HCT116 (cell line): ENCODE results near the gene ANKRD44. TPM values are rescaled to one million over a fixed set of nuclear protein-coding genes. Genes with fewer than 3 reads are reported as not detected.

ENCODE experiments used
- ATAC-seq: fragments of 200-7000 bp; cut with Tn5 transposase; 2 replicates; pipeline ENCODE4 v1.9.1; 2020; ENCODE audit warnings: mild to moderate bottlenecking, moderate library complexity
- BruUV-seq: library from RNA; stranded (reverse); fragments of 400-500 nt; replicated peaks from 2 replicates; lab custom pipeline; 2021; lab: Mats Ljungman, UMichigan
- CTCF ChIA-PET: fragments of 300-600 bp; sonication (Branson Sonifier 250); formaldehyde crosslinking; loops from one replicate; lab custom pipeline; 2021; ENCODE audit warnings: antibody characterized with exemption; lab: Charles Lee
- POLR2A ChIA-PET: fragments of 300-600, 350-600 bp; sonication (Branson Sonifier 250); formaldehyde crosslinking; loops from one replicate; lab custom pipeline; 2021; ENCODE audit warnings: antibody characterized with exemption; lab: Charles Lee
- RAD21 ChIA-PET, 2 experiments: fragments of 300-600 bp; sonication (Branson Sonifier 250); formaldehyde crosslinking; loops; one replicate each; lab custom pipeline; 2023; ENCODE audit warnings: low total read pairs in 2 of 2; ENCODE audit not compliant: uncharacterized antibody in 2 of 2, unreplicated experiment in 2 of 2, low non-redundant PET in 1 of 2; lab: Charles Lee
- DNase-seq: peaks from one replicate; pipeline ENCODE4 v3.0.0-alpha.2; 2010; ENCODE audit warnings: low read depth, low spot score
- H2AFZ ChIP-seq: fragments of 200-600 bp; shearing (Covaris generic), sonication (generic); 2 replicates; pipeline ENCODE4 v1.6.1; 2017; ENCODE audit warnings: low read depth, mixed run types, mixed read lengths, antibody characterized with exemption, low read length; ENCODE audit not compliant: poor library complexity, severe bottlenecking
- H3K27ac ChIP-seq: 2 replicates; pipeline ENCODE4 v1.5.1; 2012; ENCODE audit warnings: low read depth, low read length
- H3K27me3 ChIP-seq: fragments of 200-600 bp; sonication (generic); 2 replicates; pipeline ENCODE4 v1.6.1; 2016; ENCODE audit warnings: mixed run types, low read length, mixed read lengths; ENCODE audit not compliant: insufficient read depth
- H3K36me3 ChIP-seq, 2 experiments: fragments of 200-500 bp in 1 of 2; fragments of 200-600 bp in 1 of 2; sonication (Bioruptor generic) in 1 of 2; sonication (generic) in 1 of 2; 2 replicates each; pipeline versions ENCODE4 v1.5.1 to v1.6.1; 2014 to 2016; ENCODE audit warnings: low read length in 2 of 2, inconsistent platforms in 1 of 2, mixed read lengths in 1 of 2, mixed run types in 1 of 2; ENCODE audit not compliant: insufficient read depth in 2 of 2, control insufficient read depth in 1 of 2
- H3K4me1 ChIP-seq, 2 experiments: fragments of 200-600 bp in 1 of 2; sonication (generic) in 1 of 2; 2 replicates each; pipeline versions ENCODE4 v1.5.1 to v1.6.1; 2012 to 2017; ENCODE audit warnings: low read length in 2 of 2, inconsistent platforms in 1 of 2, mild to moderate bottlenecking in 1 of 2, mixed read lengths in 1 of 2, mixed run types in 1 of 2, moderate library complexity in 1 of 2; ENCODE audit not compliant: insufficient read depth in 2 of 2, control insufficient read depth in 1 of 2
- H3K4me2 ChIP-seq: fragments of 200-600 bp; sonication (generic); 2 replicates; pipeline ENCODE4 v1.6.1; 2017; ENCODE audit warnings: mixed run types, low read length, mixed read lengths
- H3K4me3 ChIP-seq, 2 experiments: fragments of 200-600 bp in 1 of 2; sonication (generic) in 1 of 2; replicated peaks in 1 of 2; 2 replicates each; pipeline ENCODE4 v1.5.1; 2011 to 2016; ENCODE audit warnings: low read length in 2 of 2, control low read depth in 1 of 2, low read depth in 1 of 2, mild to moderate bottlenecking in 1 of 2, mixed read lengths in 1 of 2, mixed run types in 1 of 2
- H3K79me2 ChIP-seq: fragments of 200-600 bp; sonication (generic); 2 replicates; pipeline ENCODE4 v1.6.1; 2017; ENCODE audit warnings: mild to moderate bottlenecking, mixed run types, low read length, moderate library complexity, mixed read lengths; ENCODE audit not compliant: insufficient read depth
- H3K9ac ChIP-seq: fragments of 200-600 bp; sonication (generic); 2 replicates; pipeline ENCODE4 v1.6.1; 2016; ENCODE audit warnings: low read length, mixed read lengths
- H3K9me2 ChIP-seq: fragments of 200-600 bp; sonication (generic), shearing (Covaris generic); 2 replicates; pipeline ENCODE4 v1.6.1; 2017; ENCODE audit warnings: mixed run types, mild to moderate bottlenecking, moderate library complexity; ENCODE audit not compliant: insufficient read depth
- H3K9me3 ChIP-seq, 2 experiments: fragments of 200-500 bp in 1 of 2; fragments of 200-600 bp in 1 of 2; sonication (Bioruptor generic) in 1 of 2; sonication (generic) in 1 of 2; 2 replicates each; pipeline ENCODE4 v1.6.1; 2014 to 2017; ENCODE audit warnings: low read length in 2 of 2, mixed read lengths in 2 of 2, inconsistent platforms in 1 of 2, low read depth in 1 of 2, mild to moderate bottlenecking in 1 of 2, mixed run types in 1 of 2, moderate library complexity in 1 of 2; ENCODE audit not compliant: control insufficient read depth in 1 of 2, insufficient read depth in 1 of 2
- H4K20me1 ChIP-seq: fragments of 200-600 bp; sonication (generic), shearing (Covaris generic); 2 replicates; pipeline ENCODE4 v1.6.1; 2017; ENCODE audit warnings: mixed run types, mild to moderate bottlenecking, moderate library complexity; ENCODE audit not compliant: insufficient read depth
- CEBPB ChIP-seq: IDR thresholded peaks from 2 replicates; pipeline ENCODE4 v1.6.1; 2012; ENCODE audit warnings: low read depth
- EGR1 ChIP-seq: IDR thresholded peaks from 2 replicates; pipeline ENCODE4 v1.6.1; 2012; ENCODE audit warnings: low read depth
- ELF1 ChIP-seq: IDR thresholded peaks from 2 replicates; pipeline ENCODE4 v1.6.1; 2012; ENCODE audit warnings: low read depth, borderline replicate concordance
- EZH2phosphoT487 ChIP-seq: fragments of 200-600 bp; IDR thresholded peaks from 2 replicates; pipeline ENCODE4 v1.6.1; 2018; ENCODE audit warnings: antibody characterized with exemption, borderline replicate concordance
- FOSL1 ChIP-seq: IDR thresholded peaks from 2 replicates; pipeline ENCODE4 v1.6.1; 2012; ENCODE audit warnings: low read depth
- POLR2AphosphoS5 ChIP-seq: IDR thresholded peaks from 2 replicates; pipeline ENCODE4 v1.6.1; 2011; ENCODE audit warnings: mild to moderate bottlenecking, low read depth, low read length, moderate library complexity
- SP1 ChIP-seq: IDR thresholded peaks from 2 replicates; pipeline ENCODE4 v1.6.1; 2012; ENCODE audit warnings: low read depth
- ZNF274 ChIP-seq: fragments of 200-500 bp; sonication (Bioruptor generic); IDR thresholded peaks from 2 replicates; pipeline ENCODE4 v1.6.1; 2014; ENCODE audit warnings: mild to moderate bottlenecking, low read depth, low read length, inconsistent platforms
- intact Hi-C: fragments of 100-400 bp; cut with micrococcal nuclease; formaldehyde crosslinking; loops from 2 replicates; pipeline ENCODE4 v1.10.0; 2022
- total RNA-seq: library from RNA; stranded (reverse); gene quantifications from one replicate; pipeline ENCODE4 v1.2.1, GENCODE V29; 2021; ENCODE audit not compliant: unreplicated experiment
- TF ChIP-seq, protein P1 (sequence below): IDR thresholded peaks from 2 replicates; pipeline ENCODE4 v1.6.1; 2011; ENCODE audit warnings: mild to moderate bottlenecking, low read length, moderate library complexity; ENCODE audit not compliant: insufficient replicate concordance; ENCODE audit errors: extremely low read depth
- TF ChIP-seq, protein P2 (sequence below): IDR thresholded peaks from 2 replicates; pipeline ENCODE4 v1.6.1; 2012; ENCODE audit warnings: low read depth
- TF ChIP-seq, protein P3 (sequence below), 3 experiments: fragments of 200-600 bp in 1 of 3; sonication (generic) in 1 of 3; IDR thresholded peaks in 2 of 3; conservative IDR thresholded peaks in 1 of 3; 2 replicates each; pipeline ENCODE4 v1.5.1; 2012 to 2017; ENCODE audit warnings: low read depth in 2 of 3, low read length in 2 of 3, antibody characterized with exemption in 1 of 3, borderline replicate concordance in 1 of 3, control low read depth in 1 of 3, mild to moderate bottlenecking in 1 of 3, mixed read lengths in 1 of 3, mixed run types in 1 of 3, moderate library complexity in 1 of 3; ENCODE audit not compliant: insufficient read depth in 1 of 3

The ANKRD44 gene
- total RNA-seq, 1 experiment from 2014 or later: 2.7 TPM

DNA sequence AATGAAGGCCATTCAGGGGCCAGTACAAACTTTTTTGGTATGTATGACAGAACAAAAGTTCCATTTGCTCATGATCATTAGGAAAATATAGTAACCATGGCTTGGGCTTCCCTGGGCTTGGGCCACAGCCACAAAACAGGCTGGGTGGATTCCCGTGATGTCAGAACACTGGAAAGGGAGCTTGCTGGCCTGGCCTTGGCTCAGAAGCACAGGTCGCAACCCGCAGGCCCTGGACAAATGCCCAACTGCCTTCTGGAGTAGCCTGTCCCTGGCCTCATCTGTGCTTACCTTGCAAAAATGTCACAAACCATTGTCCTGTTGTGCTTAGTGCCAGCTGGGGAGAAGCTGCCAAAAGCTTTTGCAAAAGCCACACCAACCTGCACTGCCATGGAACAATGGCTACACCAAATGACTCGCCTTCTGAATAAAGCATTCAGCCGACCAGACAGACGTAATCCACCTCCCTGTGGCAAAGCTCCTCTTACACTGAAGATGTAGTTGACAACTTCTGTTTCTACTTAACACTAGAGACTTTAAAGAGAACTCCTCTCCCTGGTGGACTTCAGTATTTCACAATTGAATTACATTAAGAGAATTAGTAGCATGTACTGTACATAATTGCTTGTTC, 125.5 kb downstream of the ANKRD44 start:
- H3K79me2 ChIP-seq: no peaks in the 10 kb centered on the region
- H3K9me3 ChIP-seq: no peaks in the 10 kb centered on the region
- ChIA-PET CTCF (no interaction called here), POLR2A (no interaction called here), RAD21 (no interaction called here)
- H3K27ac ChIP-seq: no peak overlapping the region
- DNase-seq: no peak
- H3K27me3 ChIP-seq: no peaks in the 10 kb centered on the region
- no TSS peak for BruUV-seq
- H3K4me2 ChIP-seq: no peak overlapping the region
- intact Hi-C loops: no loop called here
- H3K9me2 ChIP-seq: no peaks in the 10 kb centered on the region
- no peak overlapping the region for H2AFZ ChIP-seq
- no peak for ATAC-seq
- H3K36me3 ChIP-seq: no peaks in the 10 kb centered on the region
- no peak overlapping the region for H3K9ac ChIP-seq
- no peaks in the 10 kb centered on the region for H4K20me1 ChIP-seq
- 0 out of 4 replicates have a peak, but pooled peaks cover 0 to 5% of the 10 kb centered on the region in 2 experiments for H3K4me1 ChIP-seq
- H3K4me3 ChIP-seq: no peak overlapping the region
- TF ChIP-seq POLR2AphosphoS5 (no peak), ELF1 (no peak), ZNF274 (no peak), FOSL1 (no peak), EZH2phosphoT487 (no peak), SP1 (no peak), CEBPB (no peak), EGR1 (no peak)
- TF ChIP-seq, protein P1, sequence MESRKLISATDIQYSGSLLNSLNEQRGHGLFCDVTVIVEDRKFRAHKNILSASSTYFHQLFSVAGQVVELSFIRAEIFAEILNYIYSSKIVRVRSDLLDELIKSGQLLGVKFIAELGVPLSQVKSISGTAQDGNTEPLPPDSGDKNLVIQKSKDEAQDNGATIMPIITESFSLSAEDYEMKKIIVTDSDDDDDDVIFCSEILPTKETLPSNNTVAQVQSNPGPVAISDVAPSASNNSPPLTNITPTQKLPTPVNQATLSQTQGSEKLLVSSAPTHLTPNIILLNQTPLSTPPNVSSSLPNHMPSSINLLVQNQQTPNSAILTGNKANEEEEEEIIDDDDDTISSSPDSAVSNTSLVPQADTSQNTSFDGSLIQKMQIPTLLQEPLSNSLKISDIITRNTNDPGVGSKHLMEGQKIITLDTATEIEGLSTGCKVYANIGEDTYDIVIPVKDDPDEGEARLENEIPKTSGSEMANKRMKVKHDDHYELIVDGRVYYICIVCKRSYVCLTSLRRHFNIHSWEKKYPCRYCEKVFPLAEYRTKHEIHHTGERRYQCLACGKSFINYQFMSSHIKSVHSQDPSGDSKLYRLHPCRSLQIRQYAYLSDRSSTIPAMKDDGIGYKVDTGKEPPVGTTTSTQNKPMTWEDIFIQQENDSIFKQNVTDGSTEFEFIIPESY: no peak
- TF ChIP-seq, protein P2, sequence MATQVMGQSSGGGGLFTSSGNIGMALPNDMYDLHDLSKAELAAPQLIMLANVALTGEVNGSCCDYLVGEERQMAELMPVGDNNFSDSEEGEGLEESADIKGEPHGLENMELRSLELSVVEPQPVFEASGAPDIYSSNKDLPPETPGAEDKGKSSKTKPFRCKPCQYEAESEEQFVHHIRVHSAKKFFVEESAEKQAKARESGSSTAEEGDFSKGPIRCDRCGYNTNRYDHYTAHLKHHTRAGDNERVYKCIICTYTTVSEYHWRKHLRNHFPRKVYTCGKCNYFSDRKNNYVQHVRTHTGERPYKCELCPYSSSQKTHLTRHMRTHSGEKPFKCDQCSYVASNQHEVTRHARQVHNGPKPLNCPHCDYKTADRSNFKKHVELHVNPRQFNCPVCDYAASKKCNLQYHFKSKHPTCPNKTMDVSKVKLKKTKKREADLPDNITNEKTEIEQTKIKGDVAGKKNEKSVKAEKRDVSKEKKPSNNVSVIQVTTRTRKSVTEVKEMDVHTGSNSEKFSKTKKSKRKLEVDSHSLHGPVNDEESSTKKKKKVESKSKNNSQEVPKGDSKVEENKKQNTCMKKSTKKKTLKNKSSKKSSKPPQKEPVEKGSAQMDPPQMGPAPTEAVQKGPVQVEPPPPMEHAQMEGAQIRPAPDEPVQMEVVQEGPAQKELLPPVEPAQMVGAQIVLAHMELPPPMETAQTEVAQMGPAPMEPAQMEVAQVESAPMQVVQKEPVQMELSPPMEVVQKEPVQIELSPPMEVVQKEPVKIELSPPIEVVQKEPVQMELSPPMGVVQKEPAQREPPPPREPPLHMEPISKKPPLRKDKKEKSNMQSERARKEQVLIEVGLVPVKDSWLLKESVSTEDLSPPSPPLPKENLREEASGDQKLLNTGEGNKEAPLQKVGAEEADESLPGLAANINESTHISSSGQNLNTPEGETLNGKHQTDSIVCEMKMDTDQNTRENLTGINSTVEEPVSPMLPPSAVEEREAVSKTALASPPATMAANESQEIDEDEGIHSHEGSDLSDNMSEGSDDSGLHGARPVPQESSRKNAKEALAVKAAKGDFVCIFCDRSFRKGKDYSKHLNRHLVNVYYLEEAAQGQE: no peak
- TF ChIP-seq, protein P3, sequence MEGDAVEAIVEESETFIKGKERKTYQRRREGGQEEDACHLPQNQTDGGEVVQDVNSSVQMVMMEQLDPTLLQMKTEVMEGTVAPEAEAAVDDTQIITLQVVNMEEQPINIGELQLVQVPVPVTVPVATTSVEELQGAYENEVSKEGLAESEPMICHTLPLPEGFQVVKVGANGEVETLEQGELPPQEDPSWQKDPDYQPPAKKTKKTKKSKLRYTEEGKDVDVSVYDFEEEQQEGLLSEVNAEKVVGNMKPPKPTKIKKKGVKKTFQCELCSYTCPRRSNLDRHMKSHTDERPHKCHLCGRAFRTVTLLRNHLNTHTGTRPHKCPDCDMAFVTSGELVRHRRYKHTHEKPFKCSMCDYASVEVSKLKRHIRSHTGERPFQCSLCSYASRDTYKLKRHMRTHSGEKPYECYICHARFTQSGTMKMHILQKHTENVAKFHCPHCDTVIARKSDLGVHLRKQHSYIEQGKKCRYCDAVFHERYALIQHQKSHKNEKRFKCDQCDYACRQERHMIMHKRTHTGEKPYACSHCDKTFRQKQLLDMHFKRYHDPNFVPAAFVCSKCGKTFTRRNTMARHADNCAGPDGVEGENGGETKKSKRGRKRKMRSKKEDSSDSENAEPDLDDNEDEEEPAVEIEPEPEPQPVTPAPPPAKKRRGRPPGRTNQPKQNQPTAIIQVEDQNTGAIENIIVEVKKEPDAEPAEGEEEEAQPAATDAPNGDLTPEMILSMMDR (IDR thresholded peaks at IDR 0.05 in 2 of 3, conservative IDR thresholded peaks at IDR 0.05 in 1 of 3; ENCODE audit: borderline replicate concordance in 1 of 3, insufficient read depth in 1 of 3, low read depth in 2 of 3, low read length in 2 of 3): no peak
- TF ChIP-seq, all 23 proteins: peak for 0
